GM21737 (cell line): ENCODE data around the gene BLM.
A peak's percentile ranks its signal among the peaks of the same experiment; 100 is the strongest.
"Not testable (repeated sequence)": the region's sequence is repeated elsewhere in the genome, so short reads cannot be mapped to it uniquely, and the experiment has no call there.

Experiments used
- ATAC-seq: cut with Tn5 transposase; IDR thresholded peaks from one replicate; pipeline ENCODE4 v1.9.1; 2021; ENCODE audit warnings: mild to moderate bottlenecking, moderate library complexity; ENCODE audit not compliant: unreplicated experiment

Gene BLM

DNA sequence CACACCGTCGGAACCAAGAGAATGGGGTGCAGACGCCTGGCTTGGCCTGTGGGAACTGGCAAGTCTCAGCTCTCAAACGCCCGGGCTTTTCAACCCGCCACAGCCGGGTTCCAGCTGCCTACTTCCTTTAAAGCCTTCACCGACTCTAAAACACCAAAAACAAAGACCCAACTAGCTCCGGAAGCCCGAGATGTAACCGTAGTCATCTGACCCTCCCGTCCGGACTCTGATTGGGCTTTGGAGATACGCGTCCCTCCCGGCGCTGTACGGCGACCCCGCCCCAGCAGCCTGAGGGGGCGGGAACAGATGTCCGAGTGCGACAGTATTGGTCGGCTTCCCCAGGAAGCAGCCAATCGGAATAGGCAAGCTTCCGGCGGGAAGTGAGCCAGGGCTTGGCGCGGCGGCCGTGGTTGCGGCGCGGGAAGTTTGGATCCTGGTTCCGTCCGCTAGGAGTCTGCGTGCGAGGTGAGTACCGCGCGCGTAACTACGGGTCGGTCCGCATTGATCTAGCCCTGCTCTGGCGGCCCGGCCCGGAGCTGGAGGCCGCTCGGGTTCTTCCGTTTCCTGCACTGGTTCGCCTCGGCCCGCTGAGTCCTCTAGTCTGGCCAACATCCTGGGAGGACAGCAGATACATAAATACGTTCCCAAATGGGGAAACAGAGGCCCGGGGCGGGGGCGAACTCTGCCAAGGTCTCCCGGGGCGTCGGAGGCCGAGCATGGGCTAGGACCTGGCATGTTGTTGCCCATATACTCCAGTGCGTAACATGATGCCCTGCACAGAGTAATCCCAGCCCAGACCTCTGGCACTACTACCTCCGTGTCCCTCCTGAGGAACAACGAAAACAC is at the start of gene BLM:
Gene BLM (plus strand): TSS at position 371 of the 846 bp plus-strand sequence. CDS start 30,047 bp downstream, outside the sequence.
- ATAC-seq = peak; percentile 99

DNA sequence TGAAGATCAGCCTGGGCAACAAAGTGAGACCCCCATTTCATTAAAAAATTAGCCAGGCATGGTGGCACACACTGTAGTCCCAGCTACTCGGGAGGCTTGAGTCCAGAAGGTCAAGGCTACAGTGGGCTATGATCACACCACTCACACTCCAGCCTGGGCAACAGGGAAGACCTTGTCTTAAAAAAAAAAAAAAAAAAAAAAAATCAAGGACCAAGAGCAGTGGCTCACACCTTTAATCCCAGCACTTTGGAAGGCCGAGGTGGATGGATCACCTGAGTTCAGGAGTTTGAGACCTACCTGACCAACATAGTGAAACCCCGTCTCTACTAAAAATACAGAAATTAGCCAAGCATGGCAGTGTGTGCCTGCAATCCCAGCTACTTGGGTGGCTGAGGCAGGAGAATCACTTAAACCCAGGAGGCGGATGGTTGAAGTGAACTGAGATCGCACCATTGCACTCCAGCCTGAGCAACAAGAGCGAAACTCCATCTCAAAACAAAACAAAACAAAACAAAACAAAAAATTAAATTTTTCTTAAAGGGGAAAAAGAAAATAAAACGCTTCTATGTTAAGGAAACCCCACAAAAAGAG is 49.3 kb upstream of the BLM start:
- not testable (repeated sequence) for ATAC-seq

DNA sequence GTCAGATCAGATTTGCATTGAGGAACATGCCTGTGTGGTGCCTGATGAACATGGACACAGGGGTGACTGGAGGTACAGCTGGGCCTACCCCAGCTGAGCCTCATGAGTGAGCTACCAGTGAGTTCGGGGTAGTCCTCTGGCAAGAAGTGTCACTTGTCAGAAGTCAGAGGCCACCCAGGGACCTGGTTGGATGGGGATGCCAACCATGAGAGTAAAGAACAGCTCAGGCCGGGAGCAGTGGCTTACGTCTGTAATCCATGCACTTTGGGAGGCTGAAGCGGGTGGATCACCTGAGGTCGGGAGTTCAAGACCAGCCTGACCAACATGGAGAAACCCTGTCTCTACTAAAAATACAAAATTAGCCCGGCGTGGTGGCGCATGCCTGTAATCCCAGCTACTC is 46.5 kb upstream of the BLM start:
- not testable (repeated sequence) for ATAC-seq

DNA sequence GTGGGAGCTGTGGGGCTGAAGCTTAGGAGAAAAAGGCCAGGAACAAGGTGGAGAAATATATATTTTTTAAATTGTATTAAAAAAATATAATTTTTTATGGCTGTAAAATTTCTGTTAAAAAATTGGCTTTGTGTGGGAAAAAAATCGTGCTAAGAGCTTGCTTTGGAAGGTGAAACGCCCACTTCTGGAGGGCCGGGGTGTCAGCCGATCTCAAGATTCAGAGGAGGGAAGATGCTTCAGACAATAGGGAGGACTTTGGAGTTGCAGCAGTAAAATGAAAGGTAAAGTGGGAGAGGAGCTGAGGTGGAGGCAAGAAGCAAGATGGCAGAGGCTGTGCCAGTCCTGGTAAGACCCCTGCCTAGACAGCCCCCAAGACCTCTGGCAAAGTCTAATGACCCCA is 45.9 kb upstream of the BLM start:
- ATAC-seq = no peak

DNA sequence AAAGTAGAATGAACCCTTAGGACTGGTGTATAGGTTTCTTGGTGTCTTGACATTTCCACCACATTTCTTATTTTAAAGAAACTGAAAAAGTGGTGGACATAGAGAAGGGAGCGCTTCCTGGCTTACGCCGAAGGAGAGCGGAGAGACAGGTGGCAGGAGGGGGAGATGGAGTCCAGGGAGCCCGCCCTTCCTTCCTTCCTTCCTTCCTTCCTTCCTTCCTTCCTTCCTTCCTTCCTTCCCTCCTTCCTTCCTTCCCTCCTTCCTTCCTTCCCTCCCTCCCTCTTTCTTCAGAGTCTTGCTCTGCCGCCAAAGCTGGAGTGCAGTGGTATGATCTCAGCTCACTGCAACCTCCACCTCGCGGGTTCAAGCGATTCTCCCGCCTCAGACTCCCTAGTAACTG is 43.8 kb upstream of the BLM start:
- not testable (repeated sequence) for ATAC-seq

DNA sequence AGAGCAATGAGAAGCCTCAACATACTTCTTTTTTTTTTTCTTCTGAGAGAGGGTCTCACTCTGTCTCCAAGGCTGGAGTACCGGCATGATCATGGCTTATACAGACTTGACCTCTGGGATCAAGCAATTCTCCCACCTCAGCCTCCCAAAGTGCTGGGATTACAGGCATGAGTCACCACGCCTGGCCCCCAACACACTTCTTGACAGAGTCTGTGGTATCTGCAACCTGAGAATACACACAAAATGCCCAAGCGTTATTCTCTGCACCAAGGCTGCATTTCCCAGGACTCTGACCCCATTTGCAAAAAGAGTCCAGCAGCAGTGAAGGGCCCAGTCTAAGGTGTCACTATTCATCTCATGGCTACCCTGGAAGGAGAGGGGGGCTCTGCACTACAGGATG is 42.7 kb upstream of the BLM start:
- no peak for ATAC-seq

DNA sequence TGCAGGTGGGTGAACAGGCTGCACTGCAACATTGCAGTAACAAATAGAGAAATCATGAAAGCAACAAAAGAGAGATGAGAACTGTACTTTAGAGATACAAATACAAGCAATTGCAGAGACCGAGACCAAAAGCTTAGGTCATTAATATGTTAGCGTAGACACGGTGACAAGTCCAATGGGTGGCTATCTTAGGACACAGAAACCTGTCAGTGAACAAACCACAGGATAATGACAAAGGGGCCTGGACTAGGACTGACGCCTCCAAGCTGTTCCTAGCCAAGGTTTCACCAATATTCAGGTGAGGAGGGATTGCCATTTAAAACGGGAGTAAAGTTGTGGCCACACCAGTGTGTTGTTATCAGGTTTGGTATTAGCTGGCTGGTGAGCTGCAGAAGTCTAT is 41.7 kb upstream of the BLM start:
- ATAC-seq = no peak

DNA sequence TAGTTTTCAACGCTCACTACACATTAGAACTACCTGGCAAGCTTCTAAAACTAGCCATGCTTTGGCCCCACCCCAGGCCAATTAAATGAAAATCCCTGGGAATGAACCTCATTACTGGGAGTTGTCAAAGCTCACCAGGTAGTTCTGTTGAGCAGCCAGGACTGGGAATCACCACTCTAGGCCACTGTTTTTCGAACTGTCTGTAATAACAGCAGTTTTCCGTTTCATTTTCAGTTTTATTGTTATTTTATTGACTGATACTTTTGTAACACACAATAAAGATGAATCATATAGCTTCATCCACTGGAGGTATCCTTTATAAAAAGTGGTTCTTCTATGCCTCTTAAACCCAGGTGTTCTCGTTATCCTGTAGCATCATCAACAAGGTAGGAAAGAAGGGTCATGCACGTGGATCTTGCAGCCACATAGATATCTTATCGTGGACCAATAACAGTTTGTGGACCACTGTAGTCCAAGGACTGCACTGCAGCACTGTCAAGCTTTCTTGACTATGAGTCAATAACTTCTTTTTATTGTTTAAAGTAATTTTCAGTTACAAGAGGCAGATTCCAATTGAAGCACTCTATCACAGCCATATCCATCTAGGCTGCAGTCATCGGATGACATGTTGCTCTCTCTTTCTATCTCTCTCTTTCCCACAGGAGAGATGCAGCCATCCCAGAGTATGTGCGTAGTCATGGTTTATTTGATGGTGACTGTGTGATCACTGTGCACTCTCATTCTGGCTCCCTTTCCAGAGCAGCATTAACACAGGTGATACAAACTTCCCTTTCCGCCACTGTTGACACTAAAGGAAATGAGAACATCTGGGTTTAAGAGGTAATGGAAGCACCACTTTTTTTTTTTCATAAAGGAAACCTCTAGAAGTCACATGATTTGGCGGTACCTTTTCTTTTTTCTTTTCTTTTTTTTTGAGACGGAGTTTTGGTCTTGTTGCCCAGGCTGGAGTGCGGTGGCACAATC is 39.0 kb upstream of the BLM start:
- ATAC-seq = no peak

DNA sequence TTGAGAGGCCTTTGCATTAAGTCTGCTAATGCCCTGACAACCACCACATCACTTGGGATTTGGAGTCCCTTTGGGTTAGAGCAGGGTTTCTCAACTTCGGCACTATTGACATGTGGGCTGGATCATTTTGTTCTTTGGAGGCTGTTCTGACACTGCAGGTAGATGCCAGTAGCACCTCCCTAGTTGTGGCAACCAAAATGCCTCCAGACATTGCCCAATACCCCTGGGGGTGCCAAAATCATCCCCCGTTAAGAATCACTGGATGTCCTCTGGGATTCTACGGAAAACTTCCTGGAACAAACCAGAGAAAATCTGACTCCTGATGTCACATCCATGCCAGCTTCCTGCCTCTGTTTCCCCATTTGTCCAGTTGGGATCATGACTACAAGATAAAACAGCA is 37.2 kb upstream of the BLM start:
- ATAC-seq = no peak

DNA sequence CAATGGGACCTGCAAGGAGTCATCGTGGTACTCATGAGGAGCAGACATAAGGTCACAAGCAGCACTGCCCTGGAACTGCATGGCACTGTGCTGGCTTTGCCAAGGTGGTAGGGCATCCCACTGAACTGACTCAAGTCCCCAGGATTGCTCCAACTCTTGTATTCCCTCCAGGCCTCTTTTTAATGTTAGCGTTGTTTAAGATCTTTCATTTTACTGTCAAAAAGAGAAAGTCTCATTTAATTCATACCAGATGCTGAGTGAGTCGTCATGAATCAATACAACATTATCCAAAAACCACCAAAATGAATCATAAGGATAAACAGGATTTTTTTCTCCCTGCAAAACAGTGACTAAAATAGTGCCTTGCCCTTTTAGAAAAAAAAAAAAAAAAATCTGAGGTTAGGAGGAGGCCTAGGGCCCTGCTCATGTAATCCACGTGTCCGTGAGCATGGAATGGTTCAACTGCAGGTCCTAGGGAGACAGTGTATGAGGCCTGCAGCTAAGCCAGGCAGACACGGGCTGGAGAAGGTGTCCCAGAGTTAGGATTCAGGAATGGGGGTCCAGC is 36.7 kb upstream of the BLM start:
- no peak for ATAC-seq

DNA sequence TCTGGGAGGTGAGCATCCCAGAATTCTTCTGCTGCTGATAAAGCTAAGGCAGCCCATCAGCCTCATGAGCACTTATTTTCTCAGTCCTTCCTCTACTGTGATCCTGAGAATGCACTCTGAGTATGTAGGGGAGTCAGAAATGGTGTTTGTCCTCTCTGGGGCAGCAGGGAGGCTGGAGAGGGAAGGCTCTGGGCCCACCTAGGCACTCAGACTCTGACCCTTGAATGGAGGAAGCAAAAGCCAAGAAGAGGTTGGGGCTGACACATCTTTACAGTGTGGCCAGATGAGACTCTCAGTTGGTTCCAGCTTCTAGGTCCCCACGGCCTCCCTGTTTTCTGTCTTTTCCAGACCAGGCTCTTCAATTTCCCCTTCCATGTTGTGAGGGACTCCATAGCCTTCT is 36.1 kb upstream of the BLM start:
- ATAC-seq = no peak

DNA sequence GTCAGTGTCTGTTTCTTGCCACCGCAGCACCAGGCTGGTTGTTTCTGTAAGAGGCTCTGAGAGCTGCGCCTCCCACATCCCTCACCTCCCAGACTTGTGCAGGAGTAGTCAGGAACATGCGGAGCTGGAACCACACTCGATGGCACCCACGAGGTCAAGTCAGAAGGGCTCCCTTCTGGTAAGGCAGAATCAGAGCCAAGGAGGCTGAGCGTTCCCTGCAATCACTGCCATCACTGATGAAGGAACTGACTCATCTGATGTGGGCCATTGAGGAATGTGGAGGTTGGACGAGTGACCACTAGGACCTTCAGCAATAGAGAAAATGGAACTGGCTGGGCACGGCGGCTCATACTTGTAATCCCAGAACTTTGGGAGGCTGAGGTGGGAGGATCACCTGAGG is 35.7 kb upstream of the BLM start:
- ATAC-seq = no peak

DNA sequence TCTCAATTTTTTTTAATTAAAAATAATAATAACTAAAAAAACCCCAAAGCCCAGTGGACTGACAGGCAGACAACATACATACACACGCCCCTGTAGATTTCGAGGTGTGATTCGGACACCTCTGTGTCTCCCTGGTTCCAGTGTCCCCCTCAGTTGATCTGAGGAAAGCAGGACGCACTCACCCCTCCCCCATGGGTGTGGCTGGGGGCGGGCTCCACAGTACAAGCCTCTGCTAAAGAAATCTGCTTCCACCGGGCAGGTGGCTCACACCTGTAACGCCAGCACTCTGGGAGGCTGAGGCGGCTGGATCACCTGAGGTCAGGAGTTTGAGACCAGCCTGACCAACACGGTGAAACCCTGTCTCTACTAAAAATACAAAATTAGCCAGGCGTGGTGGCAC is 33.8 kb upstream of the BLM start:
- no peak for ATAC-seq

DNA sequence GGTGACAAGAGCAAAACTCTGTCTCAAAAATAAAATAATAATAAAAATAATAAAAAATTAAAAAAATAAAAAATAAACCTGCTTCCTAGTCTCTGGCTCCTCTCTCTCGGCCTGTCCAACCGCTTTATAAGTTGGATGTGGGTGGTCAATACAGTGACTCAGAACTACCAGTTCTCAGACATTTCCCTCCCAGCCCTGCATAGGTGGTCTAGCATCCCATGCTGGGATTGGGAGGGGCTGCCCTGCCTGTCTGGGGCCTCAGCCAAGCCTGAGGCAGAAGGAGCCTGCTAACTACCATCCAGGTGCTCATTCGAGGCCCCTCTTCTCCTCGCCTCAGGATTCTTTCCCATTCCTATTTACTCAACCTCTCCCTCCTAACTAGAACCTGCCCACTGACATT is 33.3 kb upstream of the BLM start:
- no peak for ATAC-seq

DNA sequence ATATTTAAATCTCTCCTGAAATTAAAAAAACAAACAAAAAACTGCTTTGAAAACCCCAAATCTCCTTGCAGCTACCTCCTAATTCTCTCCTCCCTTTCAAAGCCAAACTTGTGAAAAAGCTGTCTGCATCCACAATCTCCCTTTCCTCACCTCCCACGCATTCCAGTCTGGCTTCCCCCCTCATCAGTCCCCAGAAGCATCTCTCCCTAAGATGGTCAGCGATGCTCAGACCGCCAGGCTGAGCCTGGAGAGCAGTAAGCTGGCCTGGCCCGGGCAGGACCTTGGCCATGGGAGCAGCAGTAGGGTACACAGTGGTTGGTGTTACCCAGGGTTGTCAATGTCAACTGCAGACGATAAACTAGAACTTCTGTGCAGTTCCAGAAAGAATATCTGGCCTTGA is 32.9 kb upstream of the BLM start:
- no peak for ATAC-seq

DNA sequence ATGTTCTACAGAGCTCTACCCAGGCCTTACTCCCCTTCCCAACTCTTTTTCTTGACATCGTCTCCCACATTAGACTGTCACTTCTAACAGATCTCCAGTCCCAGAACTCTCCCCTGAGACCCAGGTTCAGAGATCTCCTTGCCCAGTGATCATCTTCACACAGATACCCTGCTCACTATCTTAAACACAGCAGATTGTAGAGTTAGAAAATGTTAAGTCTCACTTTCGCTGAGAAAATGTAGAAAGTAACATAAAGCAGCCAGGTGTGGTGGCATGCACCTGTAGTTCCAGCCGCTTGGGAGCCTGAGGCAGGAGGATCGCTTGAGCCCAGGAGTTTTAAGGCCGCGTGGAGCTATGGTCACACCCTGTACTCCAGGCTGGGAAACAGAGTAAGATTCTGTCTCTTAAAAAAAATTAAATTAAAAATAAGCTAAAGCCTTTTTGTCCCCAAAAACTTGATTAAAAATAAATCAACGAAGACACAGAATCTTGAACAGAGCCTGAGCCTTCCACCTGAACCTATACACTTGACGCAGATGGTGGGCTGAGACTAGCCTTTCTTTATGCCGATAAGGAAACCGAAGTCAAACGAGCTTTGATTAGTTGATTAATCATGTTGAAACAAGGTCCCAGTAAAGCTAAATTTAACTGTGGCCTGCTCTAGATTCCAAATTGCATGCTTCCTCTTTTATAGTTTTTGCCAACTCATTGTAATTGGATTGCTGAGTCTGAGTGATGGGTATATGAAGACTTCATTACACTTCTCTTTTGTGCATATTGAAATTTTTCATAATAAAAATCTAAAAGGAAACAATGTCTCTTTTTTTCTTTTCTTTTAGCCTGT is 31.3 kb upstream of the BLM start:
- ATAC-seq = peak; percentile 27

DNA sequence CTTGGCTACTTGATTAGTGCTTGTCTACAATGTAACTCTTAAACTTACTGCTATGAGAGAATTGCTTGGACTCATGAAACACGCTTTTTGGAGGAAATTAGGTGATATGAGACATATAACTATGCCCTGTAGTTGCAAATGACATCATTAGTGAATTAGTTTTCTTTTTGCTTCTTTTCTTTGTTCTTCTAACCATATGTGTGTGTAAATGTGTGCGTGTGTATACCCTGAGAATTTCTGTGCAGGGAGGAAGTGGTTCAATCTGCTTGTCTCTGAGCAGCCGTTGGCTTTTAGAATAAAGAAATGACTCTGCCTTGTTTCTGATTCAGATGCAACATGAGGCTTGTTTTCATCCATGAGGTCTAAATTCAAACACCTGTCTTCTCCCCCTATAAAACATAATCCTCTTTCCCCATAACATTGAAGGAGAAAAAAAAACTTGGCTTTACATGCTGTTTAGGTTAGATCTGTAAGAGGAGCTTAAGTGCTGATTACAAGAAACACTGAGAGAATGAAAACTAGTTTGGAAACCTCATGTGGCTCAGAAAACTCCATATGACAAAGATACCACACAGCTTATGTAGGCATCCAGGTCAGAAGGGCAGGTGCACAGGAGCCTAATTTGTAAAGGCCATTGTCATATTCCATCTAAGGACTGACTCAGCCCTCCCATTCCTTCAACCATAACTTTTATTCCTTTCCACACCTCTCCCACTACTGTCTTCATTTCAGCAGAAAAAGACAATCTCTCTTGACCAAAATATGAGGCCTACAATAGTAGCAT is 30.5 kb upstream of the BLM start:
- ATAC-seq = peak; percentile 79

DNA sequence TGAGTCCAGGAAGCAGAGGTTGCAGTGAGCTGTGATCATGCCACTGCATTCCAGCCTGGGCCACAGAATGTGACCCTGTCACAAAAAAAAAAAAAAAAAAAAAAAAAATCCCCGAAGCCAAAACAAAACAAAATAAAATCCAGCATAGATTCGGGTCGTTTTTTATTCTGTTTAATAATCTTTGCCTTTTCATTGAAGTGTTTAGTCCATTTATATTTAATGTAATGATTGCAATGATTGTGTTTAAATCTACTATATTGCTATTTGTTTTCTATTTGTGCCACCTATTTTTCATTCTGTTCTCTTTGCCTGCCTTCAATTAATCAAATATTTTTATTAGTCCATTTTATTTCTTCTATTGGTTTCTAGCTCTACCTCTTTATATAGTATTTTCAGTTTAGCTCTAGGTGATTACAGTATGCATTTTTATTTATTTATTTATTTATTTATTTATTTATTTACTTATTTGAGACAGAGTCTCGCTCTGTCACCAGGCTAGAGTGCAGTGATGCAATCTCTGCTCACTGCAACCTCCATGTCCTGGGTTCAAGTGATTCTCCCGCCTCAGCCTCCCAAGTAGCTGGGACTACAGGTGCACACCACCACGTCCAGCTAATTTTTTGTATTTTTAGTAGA is 27.7 kb upstream of the BLM start:
- not testable (repeated sequence) for ATAC-seq

DNA sequence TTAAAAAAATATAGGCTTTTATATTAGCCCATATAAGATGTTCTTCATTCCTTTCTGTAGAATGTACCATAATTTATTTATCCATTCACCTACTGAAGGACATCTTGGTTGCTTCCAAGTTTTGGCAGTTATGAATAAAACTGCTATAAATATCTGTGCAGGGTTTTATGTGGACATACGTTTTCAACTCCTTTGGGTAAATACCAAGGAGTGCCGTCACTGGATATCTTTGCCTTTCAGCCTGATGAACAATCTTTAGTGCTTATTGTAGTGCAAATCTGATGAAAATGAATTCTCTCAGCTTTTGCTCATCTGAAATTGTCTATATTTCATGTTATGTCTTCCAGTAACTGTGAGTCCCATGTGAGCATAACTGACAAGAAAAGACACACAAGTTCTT is 26.6 kb upstream of the BLM start:
- ATAC-seq = no peak
